GM23338 (cell line): ENCODE measurements around the gene TYK2. TPM values are rescaled to one million over a fixed set of nuclear protein-coding genes. Genes with fewer than 3 reads are reported as not detected.
"Not testable (repeated sequence)": the region's sequence is repeated elsewhere in the genome, so short reads cannot be mapped to it uniquely, and the experiment has no call there.

ENCODE experiments used
- ATAC-seq: fragments of 200-7000 bp; cut with Tn5 transposase; 3 replicates; pipeline ENCODE4 v1.9.1; 2020
- DNase-seq: peaks from one replicate; pipeline ENCODE4 v3.0.0-alpha.2; 2015; ENCODE audit warnings: low spot score
- H2AFZ ChIP-seq: fragments of 200-600 bp; sonication (generic); 2 replicates; pipeline ENCODE4 v1.8.0; 2016; ENCODE audit warnings: antibody characterized with exemption, mild to moderate bottlenecking, moderate library complexity
- H3F3A ChIP-seq: fragments of 200-600 bp; sonication (generic); replicated peaks from 2 replicates; pipeline ENCODE4 v1.8.0; 2017; ENCODE audit warnings: antibody characterized with exemption, mixed run types, low read depth
- H3K27ac ChIP-seq: fragments of 200-600 bp; sonication (generic); 2 replicates; pipeline ENCODE4 v1.6.1; 2016; ENCODE audit warnings: low read depth
- H3K27me3 ChIP-seq: fragments of 200-600 bp; sonication (generic); 2 replicates; pipeline ENCODE4 v1.8.0; 2016; ENCODE audit warnings: mild to moderate bottlenecking, mixed run types, moderate library complexity; ENCODE audit not compliant: insufficient read depth
- H3K36me3 ChIP-seq: fragments of 200-600 bp; sonication (generic); 2 replicates; pipeline ENCODE4 v1.8.0; 2016; ENCODE audit warnings: mild to moderate bottlenecking; ENCODE audit not compliant: insufficient read depth
- H3K4me1 ChIP-seq: fragments of 200-600 bp; sonication (generic); 2 replicates; pipeline ENCODE4 v1.8.0; 2016; ENCODE audit warnings: mild to moderate bottlenecking, moderate library complexity; ENCODE audit not compliant: insufficient read depth
- H3K4me2 ChIP-seq: fragments of 200-600 bp; sonication (generic); 2 replicates; pipeline ENCODE4 v1.7.1; 2017; ENCODE audit warnings: mixed run types
- H3K4me3 ChIP-seq: fragments of 200-600 bp; sonication (generic); 2 replicates; pipeline ENCODE4 v1.6.1; 2016; ENCODE audit warnings: mixed run types
- H3K79me2 ChIP-seq: fragments of 200-600 bp; sonication (generic); replicated peaks from 2 replicates; pipeline ENCODE4 v1.8.0; 2017; ENCODE audit warnings: mild to moderate bottlenecking; ENCODE audit not compliant: insufficient read depth
- H3K9me2 ChIP-seq: fragments of 200-600 bp; sonication (generic); 2 replicates; pipeline ENCODE4 v1.8.0; 2017; ENCODE audit not compliant: insufficient read depth
- H4K20me1 ChIP-seq: fragments of 200-600 bp; sonication (generic); replicated peaks from 2 replicates; pipeline ENCODE4 v1.8.0; 2017; ENCODE audit warnings: mild to moderate bottlenecking; ENCODE audit not compliant: insufficient read depth
- H3K27ac Mint-ChIP-seq: 2 replicates; pipeline ENCODE4 v1.8.0; 2020; ENCODE audit warnings: inconsistent platforms, mild to moderate bottlenecking, moderate library complexity, mixed read lengths
- H3K27me3 Mint-ChIP-seq: 3 replicates; pipeline ENCODE4 v1.8.0; 2022; ENCODE audit warnings: low read depth, mild to moderate bottlenecking, moderate library complexity, mixed read lengths, inconsistent platforms; ENCODE audit not compliant: insufficient read depth, poor library complexity
- H3K36me3 Mint-ChIP-seq: 3 replicates; pipeline ENCODE4 v1.8.0; 2021; ENCODE audit warnings: low read depth, mild to moderate bottlenecking, inconsistent platforms, moderate library complexity, mixed read lengths
- H3K4me1 Mint-ChIP-seq: 3 replicates; pipeline ENCODE4 v1.8.0; 2020; ENCODE audit warnings: mild to moderate bottlenecking, inconsistent platforms, mixed read lengths
- H3K4me3 Mint-ChIP-seq: 3 replicates; pipeline ENCODE4 v1.8.0; 2021; ENCODE audit warnings: moderate library complexity, mild to moderate bottlenecking, inconsistent platforms, mixed read lengths
- H3K9me3 Mint-ChIP-seq: 3 replicates; pipeline ENCODE4 v1.8.0; 2020; ENCODE audit warnings: moderate library complexity, mild to moderate bottlenecking, inconsistent platforms, mixed read lengths
- CREB1 ChIP-seq: fragments of 250-450 bp; sonication (Bioruptor Pico); IDR thresholded peaks from 2 replicates; pipeline ENCODE4 v1.5.0; 2020; ENCODE audit warnings: low read depth, mild to moderate bottlenecking, moderate library complexity
- EZH2 ChIP-seq: fragments of 200-600 bp; sonication (generic); IDR thresholded peaks from one replicate; pipeline ENCODE4 v1.8.0; 2017; ENCODE audit warnings: antibody characterized with exemption, mild to moderate bottlenecking, low read depth; ENCODE audit not compliant: unreplicated experiment
- EZH2phosphoT487 ChIP-seq: fragments of 200-600 bp; sonication (generic); IDR thresholded peaks from one replicate; pipeline ENCODE4 v1.8.1; 2018; ENCODE audit warnings: antibody characterized with exemption; ENCODE audit not compliant: unreplicated experiment
- JUNB ChIP-seq: IDR thresholded peaks from one replicate; pipeline ENCODE4 v1.6.1; 2016; ENCODE audit warnings: antibody characterized with exemption; ENCODE audit not compliant: unreplicated experiment
- NANOG ChIP-seq: IDR thresholded peaks from 2 replicates; pipeline ENCODE4 v1.6.1; 2016; ENCODE audit warnings: antibody characterized with exemption, borderline replicate concordance
- POLR2AphosphoS5 ChIP-seq: IDR thresholded peaks from 2 replicates; pipeline ENCODE4 v1.6.1; 2016; ENCODE audit warnings: antibody characterized with exemption, low read depth
- ZNF114 ChIP-seq: fragments of 250-450 bp; sonication (Bioruptor Pico); IDR thresholded peaks from 2 replicates; pipeline ENCODE4 v1.5.0; 2020; ENCODE audit warnings: mild to moderate bottlenecking, moderate library complexity
- ZNF331 ChIP-seq: fragments of 250-450 bp; sonication (Bioruptor Pico); IDR thresholded peaks from 2 replicates; pipeline ENCODE4 v1.5.0; 2020; ENCODE audit warnings: low read depth, mild to moderate bottlenecking, moderate library complexity
- polyA plus RNA-seq: library from polyadenylated mRNA; unstranded; fragments of >200 nt; fragmentation: Nextera tagmentation; extraction: Ambion mirVana; gene quantifications from 2 replicates; pipeline ENCODE4 v1.2.1, GENCODE V29; 2016
- total RNA-seq: library from RNA; depleted of rRNA; stranded (reverse); fragments of >200 nt; shearing (Covaris generic); gene quantifications from 2 replicates; pipeline ENCODE4 v1.2.3, GENCODE V29; 2014
- TF ChIP-seq, protein P1 (sequence below), 2 experiments: fragments of 200-600 bp in 1 of 2; sonication (generic) in 1 of 2; conservative IDR thresholded peaks; 2 replicates each; pipeline versions ENCODE4 v1.5.1 to v1.6.1; 2016 to 2017; ENCODE audit warnings: antibody characterized with exemption in 2 of 2, low read depth in 2 of 2, mild to moderate bottlenecking in 2 of 2, moderate library complexity in 1 of 2

TYK2 gene
- total and polyA plus RNA-seq, 2 experiments from 2014 or later = 29.1 to 30.7 TPM

GRCh38 chr19:10412257-10412977 lies 32.0 kb upstream of the TYK2 start:
- H3K4me1 ChIP-seq = peaks cover 5% of the 10 kb centered on the region; the same call in 1 of the 2 replicates
- H3K27ac ChIP-seq = no peak overlapping the region
- no peaks in the 10 kb centered on the region for H3K36me3 Mint-ChIP-seq
- no peaks in the 10 kb centered on the region for H3K9me2 ChIP-seq
- H2AFZ ChIP-seq = no peak overlapping the region
- H3K79me2 ChIP-seq = no peaks in the 10 kb centered on the region
- peaks cover 30% of the 10 kb centered on the region for H3K27me3 Mint-ChIP-seq
- H3K4me3 ChIP-seq = no peak overlapping the region
- ATAC-seq (no peak), DNase-seq (no peak)
- peaks cover 38% of the 10 kb centered on the region for H3K27me3 ChIP-seq
- H3K4me3 Mint-ChIP-seq = no peak overlapping the region
- H3K27ac Mint-ChIP-seq = no peak overlapping the region
- no peaks in the 10 kb centered on the region for H4K20me1 ChIP-seq
- H3K9me3 Mint-ChIP-seq = peaks cover 7% of the 10 kb centered on the region; the same call in 2 of the 3 replicates
- H3K4me1 Mint-ChIP-seq = peaks cover 6% of the 10 kb centered on the region; the same call in 2 of the 3 replicates
- TF ChIP-seq EZH2phosphoT487 (no peak), ZNF331 (CRISPR knock-in tag) (no peak), POLR2AphosphoS5 (no peak), JUNB (no peak), NANOG (no peak)
- H3K4me2 ChIP-seq = no peak overlapping the region
- H3F3A ChIP-seq = peaks cover 11% of the 10 kb centered on the region; the same call in 1 of the 2 replicates
- no peaks in the 10 kb centered on the region for H3K36me3 ChIP-seq

- not testable (repeated sequence) for H3K27ac Mint-ChIP-seq, H3K36me3 Mint-ChIP-seq, H3K4me2 ChIP-seq, H3K27ac ChIP-seq, H4K20me1 ChIP-seq, DNase-seq, H3K4me3 Mint-ChIP-seq, H3K9me2 ChIP-seq, H2AFZ ChIP-seq, H3K4me3 ChIP-seq, ATAC-seq, H3K79me2 ChIP-seq, H3K9me3 Mint-ChIP-seq, H3K4me1 Mint-ChIP-seq, H3F3A ChIP-seq, H3K36me3 ChIP-seq, H3K4me1 ChIP-seq
- H3K27me3 Mint-ChIP-seq = peaks cover 19% of the 10 kb centered on the region
- H3K27me3 ChIP-seq = peaks cover 37% of the 10 kb centered on the region
These were observed 30.9 kb upstream of the TYK2 start for GRCh38 chr19:10411224-10411623.

GRCh38 chr19:10408511-10409283 lies 28.3 kb upstream of the TYK2 start:
- H3K4me3 Mint-ChIP-seq = no peak overlapping the region

More at GRCh38 chr19:10408511-10409283, 28.3 kb upstream of the TYK2 start:
- H4K20me1 ChIP-seq = no peaks in the 10 kb centered on the region
- H3K4me2 ChIP-seq = no peak overlapping the region
- DNase-seq (no peak), ATAC-seq (no peak)
- H3K9me2 ChIP-seq = no peaks in the 10 kb centered on the region
- peaks cover 9% of the 10 kb centered on the region for H3K4me1 Mint-ChIP-seq
- H3K27me3 ChIP-seq = peaks cover 32% of the 10 kb centered on the region
- H3K27me3 Mint-ChIP-seq = peaks cover 23% of the 10 kb centered on the region
- H3K4me3 ChIP-seq = no peak overlapping the region
- no peaks in the 10 kb centered on the region for H3K36me3 ChIP-seq
- peaks cover 1% of the 10 kb centered on the region; the same call in 1 of the 3 replicates for H3K9me3 Mint-ChIP-seq
- H3K79me2 ChIP-seq = no peaks in the 10 kb centered on the region
- no peak overlapping the region for H3K27ac ChIP-seq
- TF ChIP-seq, protein P1, sequence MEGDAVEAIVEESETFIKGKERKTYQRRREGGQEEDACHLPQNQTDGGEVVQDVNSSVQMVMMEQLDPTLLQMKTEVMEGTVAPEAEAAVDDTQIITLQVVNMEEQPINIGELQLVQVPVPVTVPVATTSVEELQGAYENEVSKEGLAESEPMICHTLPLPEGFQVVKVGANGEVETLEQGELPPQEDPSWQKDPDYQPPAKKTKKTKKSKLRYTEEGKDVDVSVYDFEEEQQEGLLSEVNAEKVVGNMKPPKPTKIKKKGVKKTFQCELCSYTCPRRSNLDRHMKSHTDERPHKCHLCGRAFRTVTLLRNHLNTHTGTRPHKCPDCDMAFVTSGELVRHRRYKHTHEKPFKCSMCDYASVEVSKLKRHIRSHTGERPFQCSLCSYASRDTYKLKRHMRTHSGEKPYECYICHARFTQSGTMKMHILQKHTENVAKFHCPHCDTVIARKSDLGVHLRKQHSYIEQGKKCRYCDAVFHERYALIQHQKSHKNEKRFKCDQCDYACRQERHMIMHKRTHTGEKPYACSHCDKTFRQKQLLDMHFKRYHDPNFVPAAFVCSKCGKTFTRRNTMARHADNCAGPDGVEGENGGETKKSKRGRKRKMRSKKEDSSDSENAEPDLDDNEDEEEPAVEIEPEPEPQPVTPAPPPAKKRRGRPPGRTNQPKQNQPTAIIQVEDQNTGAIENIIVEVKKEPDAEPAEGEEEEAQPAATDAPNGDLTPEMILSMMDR (conservative IDR thresholded peaks at IDR 0.05; ENCODE audit: low read depth in 2 of 2) = no peak
- TF ChIP-seq ZNF114 (no peak), POLR2AphosphoS5 (no peak), JUNB (no peak), CREB1 (no peak), EZH2phosphoT487 (no peak), EZH2 (no peak), NANOG (no peak), ZNF331 (CRISPR knock-in tag) (no peak)
- 0 out of 2 replicates have a peak, but pooled peaks cover 5% of the 10 kb centered on the region for H3F3A ChIP-seq
- no peaks in the 10 kb centered on the region for H3K36me3 Mint-ChIP-seq
- H2AFZ ChIP-seq = no peak overlapping the region
- no peak overlapping the region for H3K27ac Mint-ChIP-seq
- H3K4me1 ChIP-seq = peaks cover 5% of the 10 kb centered on the region; the same call in 1 of the 2 replicates
